Right lobe of liver (tissue), 4 donors: ENCODE results near the gene FMN2.

Experiments
- CTCF ChIP-seq, 4 donors: fragments of 200-600 bp in 3 of 4; fragments of 450-650 bp in 1 of 4; IDR thresholded peaks; one replicate each; pipeline versions ENCODE4 v1.5.1 to v1.8.0; 2016 to 2022; ENCODE audit warnings: antibody characterized with exemption in 4 of 4, mild to moderate bottlenecking in 2 of 4
- POLR2A ChIP-seq: fragments of 450-650 bp; IDR thresholded peaks from one replicate; pipeline ENCODE4 v1.6.1; 2017; ENCODE audit warnings: antibody characterized with exemption, mild to moderate bottlenecking
- donor health status: DM: no; HTN: no; CAD: no.
- donor health status: DM: no; HTN: no; CAD: no.
- donor health status: DM: no; HTN: yes; CAD: no.

DNA sequence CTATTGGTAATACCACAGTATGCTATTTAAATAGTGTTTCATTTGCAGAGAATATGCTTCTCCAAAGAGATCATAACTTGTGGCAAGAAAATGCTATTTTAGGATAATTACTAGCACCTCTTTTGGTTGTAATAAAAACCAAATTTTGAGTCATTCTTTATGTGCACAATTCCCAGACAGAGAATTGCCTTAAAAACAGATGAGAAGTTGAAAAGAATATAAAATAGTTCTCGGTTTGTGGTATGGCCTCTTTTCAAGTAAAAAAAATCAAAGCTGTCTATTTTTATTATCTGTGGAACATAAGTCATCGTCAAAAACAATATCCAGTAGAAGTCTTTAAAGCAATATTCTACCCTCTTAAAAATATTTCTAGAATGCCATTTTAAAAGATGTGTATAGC is 334.4 kb downstream of the FMN2 start:
- no peak for TF ChIP-seq CTCF (IDR thresholded peaks at IDR 0.05)
- no peak for TF ChIP-seq POLR2A
